H9 (cell line): ENCODE measurements around the gene TARS2. TPM values are rescaled to one million over a fixed set of nuclear protein-coding genes. Genes with fewer than 3 reads are reported as not detected.

ENCODE experiments used
- DNase-seq: peaks from one replicate; pipeline ENCODE4 v3.0.0-alpha.2; 2017
- H2AFZ ChIP-seq: one replicate; pipeline ENCODE4 v1.6.1; 2013; ENCODE audit warnings: mild to moderate bottlenecking, low read length, control low read depth, moderate library complexity
- H2AK5ac ChIP-seq: 2 replicates; pipeline ENCODE4 v1.6.1; 2013; ENCODE audit warnings: low read length, control low read depth, mixed read lengths; ENCODE audit not compliant: insufficient read length
- H2BK120ac ChIP-seq: one replicate; pipeline ENCODE4 v1.6.1; 2013; ENCODE audit warnings: low read depth, mild to moderate bottlenecking, low read length, control low read depth, inconsistent platforms; ENCODE audit not compliant: poor library complexity, severe bottlenecking
- H2BK12ac ChIP-seq: 2 replicates; pipeline ENCODE4 v1.6.1; 2013; ENCODE audit warnings: low read length, control low read depth, mixed read lengths, low read depth; ENCODE audit not compliant: insufficient read length
- H2BK15ac ChIP-seq: 2 replicates; pipeline ENCODE4 v1.6.1; 2013; ENCODE audit warnings: low read depth, low read length, control low read depth
- H2BK20ac ChIP-seq: one replicate; pipeline ENCODE4 v1.6.1; 2013; ENCODE audit warnings: low read depth, mild to moderate bottlenecking, low read length, control low read depth, inconsistent platforms; ENCODE audit not compliant: poor library complexity, severe bottlenecking
- H2BK5ac ChIP-seq: 2 replicates; pipeline ENCODE4 v1.6.1; 2013; ENCODE audit warnings: low read length, control low read depth, mixed read lengths; ENCODE audit not compliant: insufficient read length
- H3K14ac ChIP-seq: 2 replicates; pipeline ENCODE4 v1.6.1; 2013; ENCODE audit warnings: low read length, control low read depth; ENCODE audit not compliant: insufficient read depth
- H3K18ac ChIP-seq: 2 replicates; pipeline ENCODE4 v1.6.1; 2013; ENCODE audit warnings: low read depth, mild to moderate bottlenecking, mixed read lengths, low read length, control low read depth; ENCODE audit not compliant: insufficient read length
- H3K23ac ChIP-seq: 2 replicates; pipeline ENCODE4 v1.6.1; 2013; ENCODE audit warnings: low read length, control low read depth, mixed read lengths, low read depth; ENCODE audit not compliant: insufficient read length
- H3K23me2 ChIP-seq: 2 replicates; pipeline ENCODE4 v1.6.1; 2013; ENCODE audit warnings: low read depth, mild to moderate bottlenecking, mixed read lengths, low read length, control low read depth; ENCODE audit not compliant: insufficient read length, poor library complexity, severe bottlenecking
- H3K27ac ChIP-seq: 2 replicates; pipeline ENCODE4 v1.5.1; 2013; ENCODE audit warnings: low read length, control low read depth, mixed read lengths, low read depth; ENCODE audit not compliant: insufficient read length
- H3K27me3 ChIP-seq: 2 replicates; pipeline ENCODE4 v1.6.1; 2013; ENCODE audit warnings: low read length, control low read depth, inconsistent platforms; ENCODE audit not compliant: insufficient read depth
- H3K4ac ChIP-seq: 2 replicates; pipeline ENCODE4 v1.6.1; 2013; ENCODE audit warnings: low read depth, mild to moderate bottlenecking, control low read depth, inconsistent platforms, low read length, moderate library complexity
- H3K4me1 ChIP-seq: 2 replicates; pipeline ENCODE4 v1.6.1; 2013; ENCODE audit warnings: low read length, control low read depth, inconsistent platforms; ENCODE audit not compliant: insufficient read depth
- H3K4me2 ChIP-seq: 2 replicates; pipeline ENCODE4 v1.6.1; 2013; ENCODE audit warnings: low read length, control low read depth, mixed read lengths; ENCODE audit not compliant: insufficient read length, insufficient read depth
- H3K56ac ChIP-seq: 2 replicates; pipeline ENCODE4 v1.6.1; 2013; ENCODE audit warnings: low read depth, mild to moderate bottlenecking, mixed read lengths, low read length, control low read depth; ENCODE audit not compliant: insufficient read length
- H3K79me1 ChIP-seq: 2 replicates; pipeline ENCODE4 v1.6.1; 2013; ENCODE audit warnings: low read depth, mild to moderate bottlenecking, moderate library complexity, low read length, control low read depth, inconsistent platforms; ENCODE audit not compliant: insufficient read depth, poor library complexity, severe bottlenecking
- H3K79me2 ChIP-seq: 2 replicates; pipeline ENCODE4 v1.6.1; 2013; ENCODE audit warnings: low read length, control low read depth, inconsistent platforms; ENCODE audit not compliant: insufficient read depth
- H3K9ac ChIP-seq: 2 replicates; pipeline ENCODE4 v1.6.1; 2013; ENCODE audit warnings: low read length, control low read depth, mixed read lengths; ENCODE audit not compliant: insufficient read length; ENCODE audit errors: extremely low read depth
- H3K9me3 ChIP-seq: one replicate; pipeline ENCODE4 v1.6.1; 2013; ENCODE audit warnings: low read depth, low read length, inconsistent platforms; ENCODE audit not compliant: control insufficient read depth
- H3T11ph ChIP-seq: one replicate; pipeline ENCODE4 v1.6.1; 2013; ENCODE audit warnings: mild to moderate bottlenecking, low read length, control low read depth, inconsistent platforms
- H4K20me1 ChIP-seq: one replicate; pipeline ENCODE4 v1.6.1; 2013; ENCODE audit not compliant: control insufficient read depth, insufficient read length, insufficient read depth
- H4K5ac ChIP-seq: 2 replicates; pipeline ENCODE4 v1.6.1; 2013; ENCODE audit warnings: low read depth, mild to moderate bottlenecking, mixed read lengths, low read length, control low read depth; ENCODE audit not compliant: insufficient read length
- H4K8ac ChIP-seq: replicated peaks from 2 replicates; pipeline ENCODE4 v1.6.1; 2013; ENCODE audit warnings: low read length, control low read depth, mixed read lengths, low read depth; ENCODE audit not compliant: insufficient read length
- H4K91ac ChIP-seq: 2 replicates; pipeline ENCODE4 v1.6.1; 2013; ENCODE audit warnings: low read depth, mild to moderate bottlenecking, moderate library complexity, mixed read lengths, low read length, control low read depth; ENCODE audit not compliant: insufficient read length
- H3K27ac Mint-ChIP-seq, 3 experiments: 2 replicates in 2 of 3; 3 replicates in 1 of 3; pipeline ENCODE4 v1.8.0; 2020 to 2021; ENCODE audit warnings: mixed read lengths in 3 of 3, mild to moderate bottlenecking in 1 of 3, moderate library complexity in 1 of 3
- H3K27me3 Mint-ChIP-seq: 2 replicates; pipeline ENCODE4 v1.8.0; 2021; ENCODE audit warnings: low read depth, mild to moderate bottlenecking, moderate library complexity, mixed read lengths
- H3K36me3 Mint-ChIP-seq, 3 experiments: 2 replicates in 2 of 3; 3 replicates in 1 of 3; pipeline ENCODE4 v1.8.0; 2020 to 2021; ENCODE audit warnings: low read depth in 3 of 3, mixed read lengths in 3 of 3; ENCODE audit not compliant: insufficient read depth in 1 of 3
- H3K4me1 Mint-ChIP-seq, 2 experiments: 2 replicates each; pipeline ENCODE4 v1.8.0; 2020; ENCODE audit warnings: mixed read lengths in 2 of 2
- H3K4me3 Mint-ChIP-seq, 2 experiments: 2 replicates in 1 of 2; 3 replicates in 1 of 2; pipeline ENCODE4 v1.8.0; 2020 to 2021; ENCODE audit warnings: mild to moderate bottlenecking in 2 of 2, mixed read lengths in 2 of 2, moderate library complexity in 1 of 2
- H3K9me3 Mint-ChIP-seq, 2 experiments: 2 replicates in 1 of 2; 3 replicates in 1 of 2; pipeline ENCODE4 v1.8.0; 2020; ENCODE audit warnings: mild to moderate bottlenecking in 2 of 2, mixed read lengths in 2 of 2, moderate library complexity in 1 of 2
- CTCF ChIP-seq: fragments of 200-600 bp; sonication (generic); conservative IDR thresholded peaks from 3 replicates; pipeline ENCODE4 v1.8.0; 2021; ENCODE audit warnings: antibody characterized with exemption, mild to moderate bottlenecking
- WGBS: extraction: QIAGEN DNeasy Blood & Tissue Kit; methylation state at CpG from one replicate; pipeline ENCODE4 v1.1.7; 2013; ENCODE audit warnings: missing lambda C conversion rate, low lambda C conversion rate, mixed read lengths; ENCODE audit not compliant: insufficient read length; ENCODE audit errors: extremely low coverage; 5-methylcytosine and 5-hydroxymethylcytosine counted together
- total RNA-seq: library from RNA; stranded (reverse); gene quantifications from 2 replicates; pipeline ENCODE4 v1.2.1, GENCODE V29; 2021

The TARS2 gene
- total RNA-seq, 1 experiment from 2014 or later = 36.5 TPM

DNA sequence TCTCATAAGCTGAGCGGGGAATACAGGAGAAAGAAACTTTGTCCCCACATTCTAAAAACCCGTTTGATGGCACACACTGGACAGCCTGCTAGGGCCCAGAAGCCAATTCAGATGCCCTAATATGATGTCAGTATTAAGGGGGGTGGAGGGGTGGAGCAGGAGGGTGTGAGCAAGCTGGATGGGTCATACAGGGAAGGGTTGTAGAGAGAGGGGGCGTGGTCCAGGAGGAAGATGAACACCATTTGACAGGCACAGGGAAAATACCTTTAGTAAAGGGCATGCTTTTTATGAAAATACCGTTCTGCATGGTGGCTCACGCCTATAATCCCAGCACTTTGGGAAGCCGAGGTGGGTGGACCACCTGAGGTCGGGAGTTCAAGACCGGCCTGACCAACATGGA lies 6.0 kb downstream of the TARS2 start:
- no peak overlapping the region for H2AFZ ChIP-seq
- no peak overlapping the region for H2BK20ac ChIP-seq
- no peak overlapping the region for H4K5ac ChIP-seq
- no peak overlapping the region for H3K18ac ChIP-seq
- no peaks in the 10 kb centered on the region for H4K20me1 ChIP-seq
- no peak overlapping the region for H2AK5ac ChIP-seq
- H3K4me2 ChIP-seq = no peak overlapping the region
- Mint-ChIP-seq H3K4me3 (no peak overlapping the region), H3K27ac (no peak overlapping the region), H3K36me3 (peaks cover 39 to 75% (median 74%) of the 10 kb centered on the region in 3 experiments; a peak in 6 of 7 replicates), H3K9me3 (no peaks in the 10 kb centered on the region; a peak in 1 of 5 replicates), H3K27me3 (no peaks in the 10 kb centered on the region), H3K4me1 (peaks cover 0 to 3% of the 10 kb centered on the region in 2 experiments; a peak in 3 of 4 replicates)
- peaks cover under 1% of the 10 kb centered on the region for H3K23me2 ChIP-seq
- H3K79me1 ChIP-seq = no peaks in the 10 kb centered on the region
- H3K79me2 ChIP-seq = no peaks in the 10 kb centered on the region
- no peak for TF ChIP-seq CTCF
- no peaks in the 10 kb centered on the region for H3K27me3 ChIP-seq
- no peak overlapping the region for H2BK5ac ChIP-seq
- H3K14ac ChIP-seq = no peak overlapping the region
- H3K56ac ChIP-seq = no peak overlapping the region
- no peak overlapping the region for H4K91ac ChIP-seq
- no peak overlapping the region for H3K27ac ChIP-seq
- no peak overlapping the region for H3K9ac ChIP-seq
- no CpG with 5 or more reads among the region's 8 CpGs for WGBS
- H4K8ac ChIP-seq = no peak overlapping the region
- no peak overlapping the region for H2BK15ac ChIP-seq
- H3K9me3 ChIP-seq = no peaks in the 10 kb centered on the region
- no peak for DNase-seq
- H3T11ph ChIP-seq = no peak overlapping the region
- no peak overlapping the region for H3K23ac ChIP-seq
- H2BK12ac ChIP-seq = no peak overlapping the region
- no peaks in the 10 kb centered on the region for H3K4me1 ChIP-seq
- no peak overlapping the region for H2BK120ac ChIP-seq
- no peak overlapping the region for H3K4ac ChIP-seq
